Lower lobe of right lung (tissue), 2 donors: ENCODE measurements around the gene TRIM38. TPM values are rescaled to one million over a fixed set of nuclear protein-coding genes. Genes with fewer than 3 reads are reported as not detected.
A peak's percentile ranks its signal among the peaks of the same experiment; 100 is the strongest.

ENCODE experiments used
- ATAC-seq, 2 donors: fragments of 200-7000 bp; cut with Tn5 transposase; one replicate each; pipeline ENCODE4 v1.9.1; 2020 to 2022; ENCODE audit warnings: mild to moderate bottlenecking in 2 of 2, moderate library complexity in 2 of 2
- DNase-seq: peaks from one replicate; pipeline ENCODE4 v3.0.0-alpha.2; 2020
- H3K27ac ChIP-seq: fragments of 200-600 bp; one replicate; pipeline ENCODE4 v1.8.0; 2022
- H3K27me3 ChIP-seq: fragments of 200-600 bp; one replicate; pipeline ENCODE4 v1.8.0; 2022; ENCODE audit warnings: low read depth
- H3K36me3 ChIP-seq: fragments of 200-600 bp; one replicate; pipeline ENCODE4 v1.8.0; 2022; ENCODE audit warnings: mild to moderate bottlenecking
- H3K4me1 ChIP-seq: fragments of 200-600 bp; one replicate; pipeline ENCODE4 v1.8.0; 2022
- H3K4me3 ChIP-seq: fragments of 200-600 bp; one replicate; pipeline ENCODE4 v1.8.0; 2022; ENCODE audit warnings: mild to moderate bottlenecking
- H3K9me3 ChIP-seq: fragments of 200-600 bp; one replicate; pipeline ENCODE4 v1.8.0; 2022
- CTCF ChIP-seq: fragments of 200-600 bp; IDR thresholded peaks from one replicate; pipeline ENCODE4 v1.8.0; 2022; ENCODE audit warnings: antibody characterized with exemption, mild to moderate bottlenecking
- intact Hi-C: fragments of 100-400 bp; cut with DNase I; formaldehyde crosslinking; loops from one replicate; pipeline ENCODE4 v1.11.0; 2022
- total RNA-seq: library from RNA; stranded (reverse); fragmentation: NEBNext Ultra II Directional; extraction: Animal tissue kit (Norgen Biotek cat#: 25700); gene quantifications from one replicate; pipeline ENCODE4 v1.2.1, GENCODE V29; 2021
- donor health status: DM: no; HTN: yes; CAD: no; lungs with severe emphysema.

The TRIM38 gene
- total RNA-seq, 1 donor from 2014 or later: 23.0 TPM

GRCh38 chr6:25934735-25935313 is 27.8 kb upstream of the TRIM38 start:
- intact Hi-C loops: no loop called here
- no peak overlapping the region for H3K27ac ChIP-seq
- H3K9me3 ChIP-seq: no peaks in the 10 kb centered on the region
- ATAC-seq (no peak), DNase-seq (no peak)
- no peak for TF ChIP-seq CTCF
- no peaks in the 10 kb centered on the region for H3K27me3 ChIP-seq
- H3K36me3 ChIP-seq: no peaks in the 10 kb centered on the region
- H3K4me1 ChIP-seq: no peaks in the 10 kb centered on the region
- H3K4me3 ChIP-seq: no peak overlapping the region

GRCh38 chr6:25935953-25936352 is 26.6 kb upstream of the TRIM38 start:
- intact Hi-C loops: no loop called here
- no peak for DNase-seq

GRCh38 chr6:25939593-25939992 is 23.0 kb upstream of the TRIM38 start:
- intact Hi-C loops: no loop called here
- Histone ChIP-seq H3K27ac (no peak overlapping the region), H3K27me3 (no peaks in the 10 kb centered on the region), H3K4me1 (no peaks in the 10 kb centered on the region), H3K36me3 (no peaks in the 10 kb centered on the region), H3K9me3 (no peaks in the 10 kb centered on the region), H3K4me3 (no peak overlapping the region)
- DNase-seq: no peak
- ATAC-seq: no peak
- TF ChIP-seq CTCF: no peak

More at GRCh38 chr6:25935953-25936352, 26.6 kb upstream of the TRIM38 start:
- Histone ChIP-seq H3K4me3 (no peak overlapping the region), H3K9me3 (no peaks in the 10 kb centered on the region), H3K27ac (no peak overlapping the region), H3K4me1 (no peaks in the 10 kb centered on the region), H3K27me3 (no peaks in the 10 kb centered on the region), H3K36me3 (no peaks in the 10 kb centered on the region)
- no peak for TF ChIP-seq CTCF
- no peak for ATAC-seq

GRCh38 chr6:25942561-25943147 is 19.9 kb upstream of the TRIM38 start:
- intact Hi-C loops: no loop called here
- Histone ChIP-seq H3K27ac (no peak overlapping the region), H3K4me1 (no peaks in the 10 kb centered on the region), H3K9me3 (no peaks in the 10 kb centered on the region), H3K27me3 (no peaks in the 10 kb centered on the region), H3K4me3 (no peak overlapping the region), H3K36me3 (no peaks in the 10 kb centered on the region)
- ATAC-seq: no peak
- peak; percentile 46 for TF ChIP-seq CTCF
- no peak for DNase-seq

GRCh38 chr6:25943887-25944286 is 18.7 kb upstream of the TRIM38 start:
- TF ChIP-seq CTCF: no peak
- ATAC-seq (no peak), DNase-seq (no peak)
- Histone ChIP-seq H3K4me3 (no peak overlapping the region), H3K4me1 (no peaks in the 10 kb centered on the region), H3K9me3 (no peaks in the 10 kb centered on the region), H3K27me3 (no peaks in the 10 kb centered on the region), H3K36me3 (no peaks in the 10 kb centered on the region), H3K27ac (no peak overlapping the region)
- intact Hi-C loops: no loop called here
